Mononuclear cell (primary cell): ENCODE measurements around the gene KCNH1. TPM values are rescaled to one million over a fixed set of nuclear protein-coding genes. Genes with fewer than 3 reads are reported as not detected.

ENCODE experiments used
- H3K27me3 ChIP-seq: 2 replicates; pipeline ENCODE4 v1.6.0; 2011; ENCODE audit warnings: low read length, control low read depth; ENCODE audit not compliant: insufficient read depth
- H3K4me1 ChIP-seq: 2 replicates; pipeline ENCODE4 v1.5.1; 2011; ENCODE audit warnings: mild to moderate bottlenecking, low read length, control low read depth; ENCODE audit not compliant: insufficient read depth
- H3K4me3 ChIP-seq: 2 replicates; pipeline ENCODE4 v1.5.1; 2011; ENCODE audit warnings: mild to moderate bottlenecking, low read length, moderate library complexity
- H3K9me3 ChIP-seq: 2 replicates; pipeline ENCODE4 v1.5.1; 2011; ENCODE audit warnings: low read depth, mild to moderate bottlenecking, control low read depth, low read length
- total RNA-seq: library from RNA; depleted of rRNA; stranded (reverse); fragments of >200 nt; gene quantifications from one replicate; pipeline ENCODE4 v1.2.3, GENCODE V29; 2012

KCNH1 gene
- total RNA-seq, 1 donor, result not detected

GRCh38 chr1:210692796-210693195 lies 441.2 kb downstream of the KCNH1 start:
- no peaks in the 10 kb centered on the region for H3K4me1 ChIP-seq
- no peaks in the 10 kb centered on the region for H3K27me3 ChIP-seq
- no peaks in the 10 kb centered on the region for H3K9me3 ChIP-seq
- no peak overlapping the region for H3K4me3 ChIP-seq

GRCh38 chr1:210691039-210691610 lies 442.8 kb downstream of the KCNH1 start:
- H3K4me3 ChIP-seq, result no peak overlapping the region
- no peaks in the 10 kb centered on the region for H3K4me1 ChIP-seq
- no peaks in the 10 kb centered on the region for H3K27me3 ChIP-seq
- H3K9me3 ChIP-seq, result no peaks in the 10 kb centered on the region

GRCh38 chr1:210690236-210690635 lies 443.7 kb downstream of the KCNH1 start:
- H3K4me1 ChIP-seq, result no peaks in the 10 kb centered on the region
- no peaks in the 10 kb centered on the region for H3K27me3 ChIP-seq
- no peak overlapping the region for H3K4me3 ChIP-seq
- no peaks in the 10 kb centered on the region for H3K9me3 ChIP-seq

- no peak overlapping the region for H3K4me3 ChIP-seq
- no peaks in the 10 kb centered on the region for H3K27me3 ChIP-seq
- H3K9me3 ChIP-seq, result no peaks in the 10 kb centered on the region
- H3K4me1 ChIP-seq, result no peaks in the 10 kb centered on the region
Observed at GRCh38 chr1:210689826-210690225, 444.1 kb downstream of the KCNH1 start.

GRCh38 chr1:210688512-210689234 lies 445.3 kb downstream of the KCNH1 start:
- no peaks in the 10 kb centered on the region for H3K9me3 ChIP-seq
- H3K4me1 ChIP-seq, result no peaks in the 10 kb centered on the region
- no peak overlapping the region for H3K4me3 ChIP-seq
- H3K27me3 ChIP-seq, result no peaks in the 10 kb centered on the region

GRCh38 chr1:210687582-210688279 lies 446.2 kb downstream of the KCNH1 start:
- H3K4me1 ChIP-seq, result no peaks in the 10 kb centered on the region

GRCh38 chr1:210686841-210687240 lies 447.1 kb downstream of the KCNH1 start:
- H3K4me1 ChIP-seq, result no peaks in the 10 kb centered on the region
- no peak overlapping the region for H3K4me3 ChIP-seq
- H3K27me3 ChIP-seq, result no peaks in the 10 kb centered on the region
- H3K9me3 ChIP-seq, result no peaks in the 10 kb centered on the region

More at GRCh38 chr1:210687582-210688279, 446.2 kb downstream of the KCNH1 start:
- H3K27me3 ChIP-seq, result no peaks in the 10 kb centered on the region
- no peaks in the 10 kb centered on the region for H3K9me3 ChIP-seq
- H3K4me3 ChIP-seq, result no peak overlapping the region

GRCh38 chr1:210685295-210685650 lies 448.7 kb downstream of the KCNH1 start:
- Histone ChIP-seq H3K4me1 (no peaks in the 10 kb centered on the region), H3K4me3 (no peak overlapping the region), H3K9me3 (no peaks in the 10 kb centered on the region), H3K27me3 (no peaks in the 10 kb centered on the region)

- Histone ChIP-seq H3K4me3 (no peak overlapping the region), H3K4me1 (no peaks in the 10 kb centered on the region), H3K9me3 (no peaks in the 10 kb centered on the region), H3K27me3 (no peaks in the 10 kb centered on the region)
Observed at GRCh38 chr1:210684466-210685294, 449.3 kb downstream of the KCNH1 start.

GRCh38 chr1:210683403-210684047 lies 450.4 kb downstream of the KCNH1 start:
- H3K4me1 ChIP-seq, result no peaks in the 10 kb centered on the region
- H3K9me3 ChIP-seq, result no peaks in the 10 kb centered on the region
- no peaks in the 10 kb centered on the region for H3K27me3 ChIP-seq
- no peak overlapping the region for H3K4me3 ChIP-seq

- Histone ChIP-seq H3K4me1 (no peaks in the 10 kb centered on the region), H3K9me3 (no peaks in the 10 kb centered on the region), H3K4me3 (no peak overlapping the region), H3K27me3 (no peaks in the 10 kb centered on the region)
Observed at GRCh38 chr1:210681158-210681557, 452.8 kb downstream of the KCNH1 start.

- no peaks in the 10 kb centered on the region for H3K4me1 ChIP-seq
- H3K9me3 ChIP-seq, result no peaks in the 10 kb centered on the region
- no peak overlapping the region for H3K4me3 ChIP-seq
- H3K27me3 ChIP-seq, result no peaks in the 10 kb centered on the region
Observed at GRCh38 chr1:210678306-210678705, 455.6 kb downstream of the KCNH1 start.

- Histone ChIP-seq H3K4me1 (no peaks in the 10 kb centered on the region), H3K4me3 (no peak overlapping the region), H3K9me3 (no peaks in the 10 kb centered on the region), H3K27me3 (no peaks in the 10 kb centered on the region)
Observed at GRCh38 chr1:210677533-210677932, 456.4 kb downstream of the KCNH1 start.

- Histone ChIP-seq H3K27me3 (no peaks in the 10 kb centered on the region), H3K9me3 (no peaks in the 10 kb centered on the region), H3K4me1 (no peaks in the 10 kb centered on the region), H3K4me3 (no peak overlapping the region)
Observed at GRCh38 chr1:210676539-210676938, 457.4 kb downstream of the KCNH1 start.
